DND-41 (cell line): ENCODE measurements around the gene AEN.

ENCODE experiments used
- ATAC-seq: fragments of 200-7000 bp; cut with Tn5 transposase; 3 replicates; pipeline ENCODE4 v1.9.1; 2021; ENCODE audit warnings: low read depth; ENCODE audit not compliant: insufficient read depth
- DNase-seq: peaks from one replicate; pipeline ENCODE4 v3.0.0-alpha.2; 2020
- H2AFZ ChIP-seq: 2 replicates; pipeline ENCODE4 v1.6.0; 2012; ENCODE audit warnings: low read depth, low read length
- H3K27ac ChIP-seq: 2 replicates; pipeline ENCODE4 v1.5.1; 2012; ENCODE audit warnings: low read length, inconsistent platforms
- H3K27me3 ChIP-seq: fragments of 200-600 bp; sonication (generic); 2 replicates; pipeline ENCODE4 v1.6.0; 2012; ENCODE audit warnings: low read length, mild to moderate bottlenecking, inconsistent platforms; ENCODE audit not compliant: insufficient read depth, poor library complexity
- H3K36me3 ChIP-seq: 2 replicates; pipeline ENCODE4 v1.5.1; 2012; ENCODE audit warnings: low read length, inconsistent platforms; ENCODE audit not compliant: insufficient read depth
- H3K4me1 ChIP-seq: 2 replicates; pipeline ENCODE4 v1.5.1; 2012; ENCODE audit warnings: mild to moderate bottlenecking, low read length; ENCODE audit not compliant: insufficient read depth
- H3K4me2 ChIP-seq: 2 replicates; pipeline ENCODE4 v1.6.0; 2012; ENCODE audit warnings: mild to moderate bottlenecking, moderate library complexity, low read length, inconsistent platforms; ENCODE audit not compliant: insufficient read depth
- H3K4me3 ChIP-seq, 2 experiments: fragments of 200-600 bp in 1 of 2; shearing (Covaris generic) in 1 of 2; 2 replicates each; pipeline ENCODE4 v1.5.1; 2012 to 2016; ENCODE audit warnings: inconsistent platforms in 2 of 2, low read length in 2 of 2, mild to moderate bottlenecking in 2 of 2, low read depth in 1 of 2, moderate library complexity in 1 of 2
- H3K79me2 ChIP-seq: 2 replicates; pipeline ENCODE4 v1.6.0; 2012; ENCODE audit warnings: low read length, inconsistent platforms; ENCODE audit not compliant: insufficient read depth
- H3K9ac ChIP-seq: 2 replicates; pipeline ENCODE4 v1.6.0; 2012; ENCODE audit warnings: low read depth, mild to moderate bottlenecking, inconsistent platforms, low read length, moderate library complexity
- H3K9me3 ChIP-seq: 2 replicates; pipeline ENCODE4 v1.5.1; 2012; ENCODE audit warnings: low read length, moderate library complexity, mild to moderate bottlenecking, inconsistent platforms; ENCODE audit not compliant: insufficient read depth, severe bottlenecking
- H4K20me1 ChIP-seq: 2 replicates; pipeline ENCODE4 v1.6.0; 2012; ENCODE audit warnings: low read length; ENCODE audit not compliant: insufficient read depth
- EZH2 ChIP-seq: IDR thresholded peaks from 3 replicates; pipeline ENCODE4 v1.6.1; 2012; ENCODE audit warnings: borderline replicate concordance, low read depth, mild to moderate bottlenecking, moderate library complexity, low read length, inconsistent platforms; ENCODE audit not compliant: severe bottlenecking
- TF ChIP-seq, protein P1 (sequence below): IDR thresholded peaks from 2 replicates; pipeline ENCODE4 v1.5.1; 2012; ENCODE audit warnings: borderline replicate concordance, low read length, moderate library complexity, mild to moderate bottlenecking; ENCODE audit not compliant: poor library complexity, severe bottlenecking; ENCODE audit errors: extremely low read depth

Gene AEN

DNA sequence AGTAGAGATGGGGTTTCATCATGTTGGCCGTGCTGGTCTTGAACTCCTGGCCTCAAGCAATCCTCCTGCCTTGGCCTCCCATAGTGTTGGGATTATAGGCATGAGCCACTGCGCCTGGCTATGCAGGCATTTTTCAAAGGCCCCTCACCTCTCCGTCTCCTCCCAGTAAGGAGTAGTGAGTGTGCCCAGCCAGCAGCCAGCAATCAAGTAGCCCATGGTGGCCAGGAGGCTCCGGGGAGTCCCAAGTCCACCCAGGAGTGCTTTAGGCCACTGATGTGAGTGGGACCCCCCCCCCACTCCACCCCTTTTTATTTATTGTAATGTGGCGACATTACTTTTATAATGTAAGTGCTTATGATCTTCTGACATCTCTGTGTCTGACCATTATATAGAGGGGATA is 25.8 kb downstream of the AEN start:
- Histone ChIP-seq H3K79me2 (no peaks in the 10 kb centered on the region), H3K4me1 (no peaks in the 10 kb centered on the region), H3K9ac (no peak overlapping the region), H3K4me3 (no peak overlapping the region), H2AFZ (no peak overlapping the region), H3K36me3 (no peaks in the 10 kb centered on the region), H3K9me3 (no peaks in the 10 kb centered on the region), H3K27ac (no peak overlapping the region), H4K20me1 (no peaks in the 10 kb centered on the region), H3K27me3 (no peaks in the 10 kb centered on the region), H3K4me2 (no peak overlapping the region)
- ATAC-seq (no peak), DNase-seq (no peak)
- no peak for TF ChIP-seq EZH2
- TF ChIP-seq, protein P1, sequence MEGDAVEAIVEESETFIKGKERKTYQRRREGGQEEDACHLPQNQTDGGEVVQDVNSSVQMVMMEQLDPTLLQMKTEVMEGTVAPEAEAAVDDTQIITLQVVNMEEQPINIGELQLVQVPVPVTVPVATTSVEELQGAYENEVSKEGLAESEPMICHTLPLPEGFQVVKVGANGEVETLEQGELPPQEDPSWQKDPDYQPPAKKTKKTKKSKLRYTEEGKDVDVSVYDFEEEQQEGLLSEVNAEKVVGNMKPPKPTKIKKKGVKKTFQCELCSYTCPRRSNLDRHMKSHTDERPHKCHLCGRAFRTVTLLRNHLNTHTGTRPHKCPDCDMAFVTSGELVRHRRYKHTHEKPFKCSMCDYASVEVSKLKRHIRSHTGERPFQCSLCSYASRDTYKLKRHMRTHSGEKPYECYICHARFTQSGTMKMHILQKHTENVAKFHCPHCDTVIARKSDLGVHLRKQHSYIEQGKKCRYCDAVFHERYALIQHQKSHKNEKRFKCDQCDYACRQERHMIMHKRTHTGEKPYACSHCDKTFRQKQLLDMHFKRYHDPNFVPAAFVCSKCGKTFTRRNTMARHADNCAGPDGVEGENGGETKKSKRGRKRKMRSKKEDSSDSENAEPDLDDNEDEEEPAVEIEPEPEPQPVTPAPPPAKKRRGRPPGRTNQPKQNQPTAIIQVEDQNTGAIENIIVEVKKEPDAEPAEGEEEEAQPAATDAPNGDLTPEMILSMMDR = no peak

DNA sequence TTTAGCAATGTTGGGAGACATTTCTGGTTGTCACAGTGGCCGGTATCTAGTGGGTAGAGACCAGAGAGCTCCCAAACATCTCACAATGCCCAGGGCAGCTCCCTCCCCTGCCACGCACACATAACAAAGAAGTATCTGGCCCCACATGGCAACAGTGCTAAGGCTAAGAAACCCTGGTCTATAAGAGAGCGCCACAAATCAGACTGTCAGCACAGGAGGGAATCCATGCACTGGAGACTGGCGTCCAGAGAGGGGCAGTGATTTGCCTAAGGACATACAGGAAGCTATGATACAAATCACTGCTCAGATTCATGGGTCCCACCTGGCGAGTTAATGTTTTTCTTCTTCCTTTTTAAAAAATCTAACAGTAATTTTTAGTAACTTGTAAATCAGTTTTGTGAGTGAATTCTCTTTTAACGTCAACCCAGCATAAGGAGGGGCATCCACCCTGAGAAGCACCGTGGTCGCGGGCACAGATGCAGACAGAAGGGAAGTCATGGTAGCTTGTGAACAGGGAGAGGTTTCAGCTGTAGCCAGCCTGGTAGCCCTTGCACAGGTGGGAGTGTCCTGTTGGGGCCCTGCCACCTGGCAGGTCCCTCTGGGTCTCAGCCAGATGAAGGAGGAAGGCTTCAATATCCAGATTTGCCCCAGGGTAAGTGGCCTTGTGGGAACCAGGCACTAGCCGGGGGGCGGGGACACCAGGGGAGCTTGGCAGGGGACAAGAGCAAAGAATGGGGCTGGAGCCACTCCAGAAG is 26.4 kb downstream of the AEN start:
- Histone ChIP-seq H3K27me3 (no peaks in the 10 kb centered on the region), H3K9me3 (no peaks in the 10 kb centered on the region), H3K9ac (no peak overlapping the region), H4K20me1 (no peaks in the 10 kb centered on the region), H3K4me1 (no peaks in the 10 kb centered on the region), H3K36me3 (no peaks in the 10 kb centered on the region), H3K4me3 (no peak overlapping the region), H3K27ac (no peak overlapping the region), H2AFZ (no peak overlapping the region), H3K79me2 (no peaks in the 10 kb centered on the region), H3K4me2 (no peak overlapping the region)
- no peak for TF ChIP-seq EZH2
- TF ChIP-seq, protein P1 = no peak
- no peak for ATAC-seq
- no peak for DNase-seq

DNA sequence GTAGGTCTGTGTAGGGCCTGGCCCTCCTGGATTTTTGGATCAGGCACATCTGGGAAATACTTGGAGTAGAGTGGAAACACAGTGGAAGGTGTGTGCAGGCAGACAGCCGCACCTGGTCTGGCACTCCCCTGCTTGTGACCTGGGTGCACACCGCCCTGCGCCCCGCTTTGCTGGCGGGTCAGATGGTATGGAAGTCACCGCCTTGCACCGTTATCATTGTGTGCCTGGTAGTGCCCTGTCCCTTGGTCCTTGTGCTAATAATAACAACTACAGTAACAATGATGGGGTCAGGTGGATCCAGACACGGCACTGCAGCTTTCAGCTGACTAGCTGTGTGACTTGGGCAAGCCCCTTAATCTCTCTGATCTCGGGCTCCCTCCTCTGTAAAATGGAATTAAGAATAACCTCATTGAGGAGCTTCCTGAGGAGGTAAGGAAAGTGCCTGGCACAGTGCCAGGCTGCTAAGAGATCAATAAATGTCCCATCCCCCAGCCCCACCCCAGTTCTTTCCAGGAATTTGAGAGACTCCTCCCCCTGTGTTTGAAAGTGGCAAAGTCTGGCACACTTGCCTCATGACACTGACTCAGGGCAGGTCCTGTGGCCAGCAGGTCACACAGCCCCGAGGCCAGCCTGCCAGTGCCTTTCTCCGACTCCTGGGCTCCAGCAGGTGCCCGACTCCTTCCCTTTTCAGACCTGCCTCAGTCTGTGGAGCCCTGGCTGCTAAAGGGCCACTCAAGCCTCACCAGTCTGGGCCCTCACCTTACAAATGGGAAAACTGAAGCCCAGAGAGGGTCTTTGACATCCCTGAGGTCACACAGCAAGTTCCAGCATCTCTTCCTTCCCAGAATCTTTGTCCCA is 27.4 kb downstream of the AEN start:
- H2AFZ ChIP-seq = no peak overlapping the region
- TF ChIP-seq EZH2 = no peak
- TF ChIP-seq, protein P1 = no peak
- no peaks in the 10 kb centered on the region for H3K4me1 ChIP-seq
- no peaks in the 10 kb centered on the region for H4K20me1 ChIP-seq
- no peak for ATAC-seq
- H3K27ac ChIP-seq = no peak overlapping the region
- DNase-seq = no peak
- no peaks in the 10 kb centered on the region for H3K9me3 ChIP-seq
- H3K36me3 ChIP-seq = no peaks in the 10 kb centered on the region
- no peak overlapping the region for H3K4me2 ChIP-seq
- H3K79me2 ChIP-seq = no peaks in the 10 kb centered on the region
- no peak overlapping the region for H3K4me3 ChIP-seq
- no peaks in the 10 kb centered on the region for H3K27me3 ChIP-seq
- H3K9ac ChIP-seq = no peak overlapping the region
